ENCODE data around the gene SLA2.

SLA2 gene

DNA sequence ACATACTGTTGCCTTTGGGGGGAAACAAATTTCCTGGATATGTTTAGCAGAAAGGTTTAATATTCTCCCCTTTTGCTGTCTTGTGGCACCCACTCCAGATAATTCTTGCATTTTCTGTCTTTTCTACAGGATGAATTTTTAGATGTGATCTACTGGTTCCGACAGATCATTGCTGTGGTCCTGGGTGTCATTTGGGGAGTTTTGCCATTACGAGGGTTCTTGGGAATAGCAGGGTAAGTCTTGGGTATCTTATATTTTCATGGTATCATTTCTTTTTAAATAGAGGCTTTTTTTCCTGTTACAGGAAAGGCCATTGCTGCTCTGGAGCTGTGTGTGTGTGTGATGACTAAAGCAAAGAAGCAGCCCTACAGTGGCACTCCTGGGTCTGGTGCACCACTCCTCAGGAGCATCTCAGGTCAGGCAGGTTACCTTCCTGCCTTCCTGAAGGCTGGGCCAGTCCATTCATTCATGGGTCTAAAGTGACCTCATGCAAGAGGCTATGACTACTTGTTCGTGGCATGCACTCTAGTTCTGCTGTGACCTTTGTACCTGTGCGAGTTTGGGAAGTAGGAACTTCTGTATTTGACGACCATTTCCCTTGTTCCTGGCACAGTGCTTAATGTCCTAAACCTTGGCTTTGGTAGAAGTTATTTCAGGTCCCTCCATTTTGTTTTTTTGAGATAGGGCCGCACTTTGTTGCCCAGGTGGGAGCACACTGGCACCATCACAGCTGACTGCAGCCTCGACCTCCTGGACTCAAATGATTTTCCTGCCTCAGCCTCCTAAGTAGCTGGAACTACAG lies 38.2 kb downstream of the SLA2 start:
- no peak for FAIRE-seq

DNA sequence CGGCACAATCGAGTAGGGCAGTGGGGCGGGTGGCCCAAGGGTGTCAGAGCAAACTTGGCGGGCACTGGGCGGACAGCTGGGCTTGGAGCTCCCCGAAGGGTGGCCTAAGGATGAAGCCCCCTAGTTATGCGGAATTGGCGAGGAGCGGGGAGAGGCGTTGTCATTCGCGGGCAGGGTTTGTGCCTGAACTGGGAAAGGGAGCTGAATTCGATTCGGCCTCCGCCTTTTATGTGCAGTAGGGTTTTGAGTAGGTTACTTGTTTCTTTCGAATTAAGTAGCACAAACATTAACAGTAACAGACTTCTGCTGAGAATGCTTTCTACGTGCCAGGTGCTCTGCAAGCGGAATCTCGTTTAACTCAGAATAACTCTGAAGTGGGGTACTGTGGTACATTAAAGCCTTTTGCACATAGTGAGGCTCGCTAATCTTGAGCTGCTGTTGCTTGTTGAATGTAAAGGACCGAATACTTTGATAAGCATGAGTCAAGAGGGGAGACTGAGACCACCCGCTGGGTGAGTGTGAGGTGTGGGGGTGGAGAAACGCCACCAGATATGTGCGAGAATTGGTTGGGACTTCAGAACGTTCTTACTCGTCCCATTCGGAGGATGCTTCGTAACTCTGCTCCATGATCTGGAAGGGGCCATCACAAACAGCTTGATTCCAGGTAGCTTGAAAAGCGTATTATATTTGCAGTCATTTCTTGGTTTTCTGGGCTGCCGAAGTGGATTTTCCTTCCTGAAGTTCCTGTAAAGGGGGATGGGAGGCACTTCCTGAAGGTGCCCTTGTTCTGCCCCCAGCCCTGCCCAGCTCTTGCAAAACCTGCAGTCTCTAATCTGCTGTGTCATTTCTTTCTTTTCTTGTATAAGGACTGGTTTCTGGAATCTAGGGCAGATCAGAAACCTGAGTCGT lies 39.6 kb downstream of the SLA2 start:
- FAIRE-seq = no peak

DNA sequence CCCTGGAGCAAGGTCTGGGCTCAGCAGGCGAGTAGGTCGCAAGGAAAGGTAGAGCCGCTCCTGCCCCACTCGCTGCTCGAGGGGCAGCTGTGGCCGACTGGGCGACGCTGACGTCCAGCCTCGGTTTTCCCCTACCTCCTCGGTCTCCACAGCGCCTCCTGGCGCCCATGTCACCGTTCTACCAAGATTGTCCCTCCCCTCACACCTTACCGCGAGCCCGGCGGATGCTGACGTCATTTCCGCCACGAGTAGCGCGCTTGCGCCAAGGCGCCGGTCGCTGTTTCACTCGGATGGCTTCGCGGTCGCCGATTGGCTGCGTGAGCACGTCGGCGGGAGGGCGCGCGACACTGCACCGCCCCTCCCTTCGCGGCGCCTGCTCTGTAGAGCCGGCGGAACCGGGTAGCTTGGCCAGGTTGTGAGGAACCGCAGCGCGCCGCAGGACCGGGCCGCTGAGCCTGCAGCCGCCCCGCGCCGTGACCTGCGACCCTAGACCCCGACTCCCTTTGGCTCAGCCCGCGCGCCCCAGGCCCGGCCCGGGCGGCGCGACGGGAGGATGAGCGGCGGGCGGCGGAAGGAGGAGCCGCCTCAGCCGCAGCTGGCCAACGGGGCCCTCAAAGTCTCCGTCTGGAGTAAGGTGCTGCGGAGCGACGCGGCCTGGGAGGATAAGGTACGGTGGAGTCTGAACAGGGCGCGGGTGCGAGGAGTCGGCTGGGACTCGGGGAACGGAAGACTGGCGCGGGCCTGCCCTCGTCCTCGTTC lies 40.4 kb downstream of the SLA2 start, which contains the start of gene RAB5IF:
Gene RAB5IF, plus strand, starts transcription at position 381 of the 759 bp plus-strand sequence. Its CDS starts 173 bp downstream, at position 554.
- no peak for FAIRE-seq

DNA sequence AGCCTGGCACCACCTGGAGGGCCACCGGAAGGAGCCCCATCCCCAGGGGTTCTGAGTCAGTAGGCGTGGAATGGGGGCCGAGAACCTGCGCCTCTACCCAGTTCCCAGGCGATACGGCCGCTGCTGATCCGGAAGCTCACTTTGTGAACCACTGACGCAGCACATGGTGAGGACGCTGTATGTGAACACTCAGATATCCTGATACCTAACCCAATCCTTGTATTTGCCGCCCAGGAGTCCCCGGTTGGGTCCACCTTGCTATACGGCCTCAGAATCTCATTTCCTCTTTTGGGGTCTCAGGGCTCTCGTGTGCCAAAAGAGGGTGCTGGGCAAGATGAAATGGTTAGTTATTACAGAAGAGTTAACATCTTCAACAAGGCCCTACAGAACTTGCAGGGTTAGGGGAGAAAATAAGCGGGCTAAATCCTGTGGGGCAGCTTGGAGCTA lies 41.0 kb downstream of the SLA2 start:
- no peak for FAIRE-seq

DNA sequence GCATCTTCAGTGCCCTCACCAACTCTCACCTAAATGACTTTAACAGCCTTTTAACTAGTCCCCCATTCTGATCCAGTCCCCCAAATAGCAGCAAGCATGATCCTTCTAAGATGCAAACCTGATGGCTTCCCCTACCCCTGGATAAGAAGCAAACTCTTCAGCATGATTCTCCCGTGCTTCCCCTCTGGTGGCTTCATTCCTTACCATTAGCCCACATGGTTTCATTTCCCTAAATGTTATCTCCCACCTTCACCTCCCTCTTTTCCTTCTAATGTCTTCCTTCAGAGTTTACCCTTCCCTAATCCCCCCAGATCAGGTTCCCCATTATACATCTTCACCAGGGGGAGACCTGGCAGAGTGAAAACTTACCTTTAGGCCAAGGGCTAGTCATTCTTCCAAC lies 44.5 kb downstream of the SLA2 start:
- FAIRE-seq = no peak

DNA sequence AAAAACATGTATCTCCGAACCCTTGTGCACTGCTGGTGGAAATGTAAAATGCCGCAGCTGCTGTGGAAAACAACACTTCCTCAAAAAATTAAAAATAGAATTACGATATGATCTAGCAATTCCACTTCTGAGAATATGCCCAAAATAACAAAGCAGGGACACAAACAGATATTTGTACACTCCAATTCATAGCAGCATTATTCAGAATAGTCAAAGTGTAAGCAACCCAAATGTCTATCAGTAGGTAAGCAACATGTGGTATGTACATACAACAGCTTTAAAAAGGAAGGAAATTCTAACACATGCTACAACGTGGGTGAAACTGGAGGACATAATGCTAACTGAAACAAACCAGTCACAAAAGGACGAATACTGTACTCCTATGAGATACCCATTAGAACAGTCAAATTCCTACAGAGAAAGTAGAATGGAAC lies 46.1 kb downstream of the SLA2 start:
- FAIRE-seq = no peak

DNA sequence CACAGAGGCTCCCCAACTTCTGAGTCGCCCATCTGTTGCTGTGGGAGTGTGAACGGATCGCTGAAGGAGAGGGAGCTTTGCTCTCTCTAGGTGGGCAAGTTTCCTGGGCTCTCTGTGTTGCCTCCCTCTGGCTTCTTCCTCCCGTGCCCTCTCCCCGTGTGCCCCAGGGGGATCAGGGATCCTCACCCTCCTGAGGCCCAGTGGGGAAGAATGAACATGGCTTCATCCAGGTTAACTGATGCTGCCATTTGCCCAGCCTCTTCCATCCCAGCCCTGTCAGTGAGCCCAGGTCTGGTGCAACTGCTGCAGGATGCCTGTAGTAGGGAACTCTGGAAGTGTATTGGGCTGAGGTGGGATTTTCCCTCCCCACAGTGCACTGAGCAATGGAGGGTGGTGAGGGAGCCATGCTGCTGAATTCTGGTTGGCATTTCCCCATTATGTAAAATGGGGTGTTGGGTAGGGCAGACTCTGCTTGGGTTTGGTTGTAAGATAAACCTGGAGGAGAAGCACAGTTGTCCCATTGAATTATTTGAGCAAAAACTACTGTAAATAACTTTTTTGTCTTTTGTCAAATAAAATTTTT lies 52.6 kb downstream of the SLA2 start:
- FAIRE-seq = no peak

DNA sequence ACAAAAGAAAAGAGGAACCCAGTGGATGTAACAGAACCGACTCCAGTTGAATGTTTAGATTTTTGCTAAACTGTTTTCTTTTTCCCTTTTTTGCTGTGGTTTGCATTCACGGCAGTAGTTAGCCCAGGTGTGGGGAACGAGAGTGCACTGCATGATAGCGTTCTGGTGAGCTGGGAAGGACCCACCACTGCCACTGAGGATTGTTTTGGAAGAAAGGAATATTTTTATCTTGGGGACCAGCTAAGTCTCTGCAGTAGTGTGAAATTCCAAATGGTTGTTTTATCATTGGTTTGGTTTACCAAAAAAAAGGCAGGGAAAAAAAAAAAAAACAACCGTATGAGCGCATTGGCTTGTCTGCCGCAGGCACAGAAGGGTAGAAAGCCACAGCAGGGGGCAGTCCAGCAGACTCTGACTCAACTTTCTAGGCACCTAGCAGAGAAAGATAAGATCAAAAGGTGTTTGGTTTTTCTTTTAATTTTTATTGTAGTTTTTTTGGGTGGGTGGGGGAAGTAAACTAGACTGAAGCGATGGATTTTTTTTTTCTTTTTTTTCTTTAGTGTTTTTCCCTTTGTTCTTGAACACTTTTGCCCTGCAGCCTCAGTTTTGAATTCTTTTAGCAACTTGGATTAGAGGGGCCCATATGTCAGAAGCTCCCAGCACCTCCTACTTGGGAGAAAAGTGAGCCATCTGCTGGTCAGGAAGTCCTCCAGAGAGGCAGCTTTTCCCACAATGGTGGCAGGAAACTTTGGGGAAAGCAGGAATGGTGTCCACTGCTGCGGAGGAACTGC lies 53.9 kb downstream of the SLA2 start:
- no peak for FAIRE-seq

DNA sequence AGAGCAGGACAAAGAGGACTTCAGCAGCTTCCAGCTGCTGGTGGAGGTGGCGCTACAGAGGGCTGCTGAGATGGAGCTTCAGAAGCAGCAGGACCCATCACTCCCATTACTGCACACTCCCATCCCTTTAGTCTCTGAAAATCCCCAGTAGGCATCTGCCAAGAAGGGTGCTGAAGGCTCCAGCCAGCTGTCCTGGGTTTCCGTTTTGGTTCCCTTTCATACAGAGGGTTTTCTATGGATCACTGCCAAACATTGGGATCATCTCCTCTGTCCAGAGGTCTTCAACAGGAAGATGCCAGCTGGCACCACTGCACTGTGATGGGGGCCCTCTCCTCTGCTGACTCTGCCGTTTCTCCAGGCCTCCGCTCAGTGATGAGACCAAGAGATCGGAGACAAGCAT lies 54.7 kb downstream of the SLA2 start:
- FAIRE-seq = no peak

DNA sequence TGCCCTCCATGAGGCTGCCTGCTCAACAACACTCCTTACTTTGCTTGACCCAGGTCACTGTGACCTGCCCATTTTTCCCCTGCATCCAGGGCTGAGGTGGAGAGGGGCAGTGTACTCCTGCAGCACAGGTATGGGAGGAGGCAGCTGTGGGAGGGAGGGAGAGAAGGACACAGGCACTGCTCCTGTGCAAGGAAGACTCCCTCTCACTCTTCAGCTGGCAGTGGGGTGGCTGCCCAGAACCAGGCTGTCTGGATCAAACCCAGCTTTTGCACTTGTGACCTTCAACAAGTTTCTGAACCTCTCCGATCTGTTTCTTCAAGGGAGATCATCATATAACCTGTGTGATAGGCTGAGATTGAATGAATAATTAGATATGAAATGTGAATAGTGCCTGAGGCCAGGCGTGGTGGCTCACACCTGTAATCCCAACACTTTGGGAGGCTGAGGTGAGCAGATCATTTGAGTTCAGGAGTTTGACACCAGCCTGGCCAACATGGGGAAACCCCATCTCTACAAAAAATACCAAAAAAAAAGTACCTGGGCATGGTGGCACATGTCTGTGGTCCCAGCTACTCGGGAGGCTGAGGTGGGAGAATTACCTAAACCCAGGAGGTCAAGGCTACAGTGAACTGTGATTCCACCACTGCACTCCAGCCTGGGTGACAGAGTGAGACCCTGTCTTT lies 58.5 kb downstream of the SLA2 start:
- no peak for FAIRE-seq

DNA sequence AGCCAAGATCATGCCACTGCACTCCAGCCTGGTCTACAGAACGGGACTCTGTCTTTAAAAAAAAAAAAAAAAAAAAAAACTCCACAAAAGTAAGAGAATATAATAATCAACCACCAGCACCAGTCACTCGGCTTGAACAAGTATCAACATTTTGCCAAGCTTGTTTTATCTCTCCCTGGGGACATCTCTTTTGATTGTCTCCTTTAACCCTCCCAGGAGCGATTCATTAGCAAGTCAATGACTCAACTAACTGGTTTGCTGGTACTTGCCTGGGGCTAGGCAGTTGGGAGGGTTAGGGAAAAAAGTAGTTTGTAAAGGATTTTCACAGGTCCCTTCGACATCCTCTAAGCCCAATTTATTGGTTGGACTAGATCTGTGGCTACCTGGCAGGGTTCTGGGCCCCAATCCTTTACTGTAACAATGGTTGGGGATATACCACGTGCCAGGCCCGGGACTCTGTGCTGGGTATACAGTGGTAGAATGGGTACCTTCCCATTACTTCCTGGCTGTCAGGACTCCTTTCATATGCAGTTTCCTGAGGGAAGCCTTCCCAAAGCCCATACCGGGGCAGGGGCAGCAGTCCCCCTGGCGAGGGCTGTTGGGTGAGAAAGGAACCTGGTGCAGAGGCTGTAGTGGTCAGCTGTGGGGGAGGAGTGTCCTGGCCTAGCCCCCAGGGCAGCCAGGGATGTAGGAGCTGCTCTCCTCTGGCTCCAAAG lies 60.4 kb downstream of the SLA2 start:
- FAIRE-seq = no peak

DNA sequence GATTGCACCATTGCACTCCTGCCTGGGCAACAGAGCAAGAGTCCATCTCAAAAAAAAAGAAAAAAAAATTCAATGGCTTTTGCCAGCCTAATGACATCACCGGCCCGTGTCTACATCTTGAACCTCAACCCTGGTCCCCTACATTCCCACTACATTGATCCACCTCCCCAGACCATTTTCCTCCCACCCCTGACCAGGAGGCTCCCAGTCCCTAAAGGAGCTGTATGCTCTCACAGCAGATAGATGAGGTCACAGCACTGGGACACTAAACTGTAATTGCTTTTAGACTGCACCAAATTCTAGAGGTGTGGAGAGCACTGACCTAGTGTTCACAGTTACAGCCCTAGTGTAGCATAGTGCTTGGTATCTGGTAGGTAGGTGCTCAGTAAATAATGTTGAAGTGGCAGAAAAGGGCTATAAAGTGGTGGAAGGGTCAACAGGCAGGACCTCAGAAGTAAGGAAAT lies 61.9 kb downstream of the SLA2 start:
- no peak for FAIRE-seq

DNA sequence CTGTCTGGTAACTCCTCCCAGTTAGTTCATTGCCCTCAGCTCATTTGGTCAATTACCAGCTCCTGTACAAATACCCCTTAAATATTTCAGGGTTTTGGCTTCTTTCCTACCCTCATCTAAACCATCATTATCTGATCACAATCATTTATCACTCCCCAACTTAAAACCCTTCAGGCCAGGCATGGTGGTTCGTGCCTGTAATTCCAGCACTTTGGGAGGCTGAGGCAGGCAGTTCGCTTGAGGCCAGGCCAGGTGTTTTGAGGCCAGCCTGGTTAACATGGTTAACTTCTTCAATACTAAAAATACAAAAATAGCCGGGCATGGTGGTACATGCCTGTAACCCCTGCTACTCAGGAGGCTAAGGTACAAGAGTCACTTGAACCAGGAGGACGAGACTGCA lies 63.2 kb downstream of the SLA2 start:
- FAIRE-seq = no peak

DNA sequence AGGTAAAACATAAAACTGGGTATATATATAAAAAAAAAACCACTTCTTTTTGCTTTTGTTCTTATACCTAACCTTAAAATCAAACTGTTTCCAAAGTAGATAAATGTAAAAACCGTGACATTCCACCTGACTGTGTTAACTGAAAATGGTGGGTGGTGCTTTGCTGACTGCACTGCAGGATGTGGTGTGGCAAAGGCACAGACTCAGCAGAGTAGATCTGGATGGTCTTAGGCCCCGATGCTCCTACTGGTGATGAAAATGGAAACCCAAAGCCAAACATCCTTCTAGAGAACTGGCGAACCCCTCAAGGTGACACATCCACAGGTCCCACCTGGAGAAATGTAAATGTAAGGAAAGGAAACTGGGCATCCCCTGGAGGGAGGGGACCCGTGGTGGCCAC lies 63.7 kb downstream of the SLA2 start:
- no peak for FAIRE-seq

DNA sequence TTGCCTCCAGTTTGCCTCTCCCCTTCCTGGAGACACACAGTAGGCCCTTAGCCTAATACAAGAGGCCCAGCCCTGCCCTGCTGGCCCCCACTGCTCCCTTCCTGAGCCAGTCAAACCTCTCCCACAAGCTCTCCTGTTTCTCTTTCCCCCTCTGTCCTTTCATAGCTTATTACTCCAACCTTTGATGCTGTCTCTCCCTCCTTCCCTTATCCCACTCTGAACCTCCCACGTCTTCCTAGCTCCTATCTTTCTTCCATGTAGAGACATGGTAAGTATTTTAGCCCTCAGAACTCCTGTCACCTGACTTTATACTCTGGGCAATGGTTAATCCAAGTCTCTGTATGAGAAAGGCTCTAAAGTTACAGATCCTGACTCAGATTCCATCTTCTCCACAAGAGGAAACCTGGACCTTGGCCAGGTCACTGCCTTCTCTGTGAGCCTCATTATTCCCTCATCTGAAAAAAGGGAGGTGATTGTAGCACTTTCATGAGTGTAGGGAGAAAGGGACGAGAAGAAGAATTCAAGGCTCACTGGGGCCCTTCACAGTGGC lies 65.9 kb downstream of the SLA2 start:
- no peak for FAIRE-seq

DNA sequence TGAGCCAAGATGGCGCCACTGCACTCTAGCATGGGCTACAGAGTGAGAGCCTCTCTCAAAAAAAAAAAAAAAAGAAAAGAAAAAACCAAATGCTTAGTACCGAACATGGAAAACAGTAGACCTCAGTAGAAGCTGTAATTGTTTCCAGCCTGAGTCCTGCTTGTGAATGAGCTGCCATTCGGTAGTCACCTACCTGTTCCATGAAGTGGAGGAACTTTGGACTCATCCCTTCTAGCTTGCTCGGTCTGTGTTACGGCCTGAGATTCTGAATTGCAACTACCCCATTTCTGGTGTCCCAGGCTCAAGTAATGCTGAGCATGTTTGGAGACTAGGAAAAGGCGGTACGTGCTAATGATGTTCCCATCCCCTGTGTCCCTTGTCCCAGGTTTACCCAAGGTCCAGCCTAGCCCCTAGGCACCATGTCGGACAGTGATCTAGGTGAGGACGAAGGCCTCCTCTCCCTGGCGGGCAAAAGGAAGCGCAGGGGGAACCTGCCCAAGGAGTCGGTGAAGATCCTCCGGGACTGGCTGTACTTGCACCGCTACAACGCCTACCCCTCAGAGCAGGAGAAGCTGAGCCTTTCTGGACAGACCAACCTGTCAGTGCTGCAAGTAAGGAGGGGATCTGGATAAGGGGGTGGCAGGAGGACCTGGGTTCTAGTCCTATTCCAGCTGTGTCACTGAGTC lies 67.5 kb downstream of the SLA2 start:
- FAIRE-seq = no peak

DNA sequence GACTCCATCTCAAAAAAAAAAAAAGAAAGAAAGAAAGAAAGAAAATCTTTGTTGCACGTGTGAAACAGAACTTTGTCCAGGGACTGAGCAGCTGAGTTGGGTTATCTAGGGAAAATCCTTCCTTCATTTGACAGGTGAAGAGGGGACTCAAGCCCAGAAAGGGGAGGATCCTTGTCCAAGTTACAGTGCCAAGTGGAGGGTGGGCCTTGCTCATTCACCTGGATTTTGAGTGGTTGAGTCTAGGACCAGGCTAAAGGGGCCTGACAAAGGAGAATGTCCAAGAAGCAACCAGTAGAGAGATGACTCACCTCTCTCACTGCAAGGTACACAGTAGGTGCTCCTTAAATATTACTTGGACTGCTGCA lies 69.9 kb downstream of the SLA2 start:
- FAIRE-seq = no peak

DNA sequence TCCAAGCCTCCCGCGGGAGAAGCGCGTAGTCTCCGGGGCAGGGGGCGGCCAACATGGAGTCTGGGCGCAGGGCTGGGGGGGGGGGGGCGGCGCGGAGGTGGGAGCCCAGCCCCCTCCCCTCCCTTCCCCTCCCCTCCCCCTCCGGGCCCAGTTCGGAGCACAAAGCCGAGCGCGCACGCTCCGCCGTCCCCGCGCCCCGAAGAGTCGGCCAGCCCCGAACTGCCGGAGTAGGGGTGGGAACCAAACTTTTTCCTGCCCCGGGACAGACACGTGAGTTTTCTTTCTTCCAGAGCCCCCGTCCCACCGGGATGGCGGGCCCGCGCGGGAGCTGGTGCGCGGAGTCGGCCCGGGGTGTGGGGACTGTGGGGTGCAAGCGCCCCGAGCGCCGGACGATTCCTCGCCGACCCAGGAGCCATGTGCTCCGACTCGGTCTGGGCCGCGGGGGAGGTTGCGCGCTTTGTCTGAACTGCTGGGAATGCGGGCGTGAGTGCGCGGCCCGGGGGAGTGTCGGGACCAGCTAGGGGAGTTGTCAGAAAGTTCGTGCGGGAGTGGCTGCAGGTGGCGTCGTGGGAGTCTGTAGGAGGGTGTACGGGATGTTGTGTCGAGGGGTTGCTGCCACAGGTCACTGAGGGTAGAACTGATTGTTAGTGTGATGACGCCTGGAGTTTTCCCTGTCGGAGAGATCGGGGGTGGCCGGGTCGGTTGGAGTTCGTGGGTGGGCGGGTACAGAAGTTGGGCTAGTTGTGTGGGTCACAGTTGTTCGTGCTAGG lies 71.4 kb downstream of the SLA2 start:
- FAIRE-seq = no peak
